Measurements from ENCODE around the gene TBXAS1.

The TBXAS1 gene
- long read RNA-seq, donor 1, transcript TBXAS1-208 (13 exons, 1,963 nt), result major isoform, 6 of 6 reads
- long read RNA-seq, donor 1, partial matches to known transcripts, result 0 of 6 reads
- long read RNA-seq, donor 1, other reads (novel, unspliced or antisense), result 0 of 6 reads
- long read RNA-seq, donor 2, partial matches to known transcripts, result 0 of 3 reads
- long read RNA-seq, donor 2, other reads (novel, unspliced or antisense), result 0 of 3 reads
- long read RNA-seq, donor 3, partial matches to known transcripts, result 0 of 1 reads
- long read RNA-seq, donor 3, other reads (novel, unspliced or antisense), result 0 of 1 reads
- long read RNA-seq, donor 4, partial matches to known transcripts, result 0 of 2 reads
- long read RNA-seq, donor 4, other reads (novel, unspliced or antisense), result 0 of 2 reads
- long read RNA-seq, donor 5, transcript TBXAS1-208 (13 exons, 1,963 nt), result major isoform, 6 of 7 reads
- long read RNA-seq, donor 5, partial matches to known transcripts, result 0 of 7 reads
- long read RNA-seq, donor 5, other reads (novel, unspliced or antisense), result 0 of 7 reads
- long read RNA-seq, donor 6, partial matches to known transcripts, result 0 of 3 reads
- long read RNA-seq, donor 6, other reads (novel, unspliced or antisense), result 0 of 3 reads
- long read RNA-seq, donor 7, partial matches to known transcripts, result 0 of 3 reads
- long read RNA-seq, donor 7, other reads (novel, unspliced or antisense), result 0 of 3 reads
- long read RNA-seq, donor 8, partial matches to known transcripts, result 0 of 3 reads
- long read RNA-seq, donor 8, other reads (novel, unspliced or antisense), result 0 of 3 reads

DNA sequence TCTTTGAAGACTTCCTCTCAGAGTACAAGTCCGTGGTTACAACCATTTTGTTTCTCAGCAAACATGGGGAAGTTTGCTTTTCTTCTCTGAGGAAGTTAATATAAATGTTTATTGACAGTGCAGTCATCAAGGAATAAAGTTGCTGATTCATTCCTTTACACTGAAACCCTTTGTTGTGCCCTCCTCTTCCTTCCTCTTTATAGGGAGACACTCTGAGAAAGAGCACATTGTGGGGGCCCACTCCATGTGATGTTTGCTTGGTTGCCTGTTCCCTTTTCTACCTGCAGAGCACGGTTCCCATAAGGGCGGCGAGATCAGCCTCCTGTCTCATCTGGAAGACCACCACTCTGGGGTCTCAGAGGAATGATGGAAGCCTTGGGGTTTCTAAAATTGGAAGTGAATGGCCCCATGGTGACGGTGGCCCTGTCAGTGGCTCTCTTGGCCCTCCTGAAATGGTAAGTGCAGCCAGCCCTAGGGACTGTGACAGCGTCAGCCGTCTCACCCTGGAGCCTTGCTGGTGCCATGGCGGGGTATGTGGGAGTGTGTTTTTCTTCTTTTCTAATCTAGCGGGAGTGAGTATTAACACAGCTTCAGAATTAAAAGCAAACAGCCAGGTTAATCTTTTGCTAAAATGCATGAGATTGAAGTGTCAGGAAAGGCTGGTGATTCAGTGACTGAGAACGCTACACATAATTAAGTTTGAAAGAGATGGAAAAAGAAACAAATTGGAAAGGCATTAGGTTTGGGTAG lies at the start of gene TBXAS1:
TSS of gene TBXAS1 (plus strand) at position 240 of the 750 bp plus-strand sequence. CDS start at position 367, 127 bp downstream.
- DNase-seq, result peak; percentile 70

DNA sequence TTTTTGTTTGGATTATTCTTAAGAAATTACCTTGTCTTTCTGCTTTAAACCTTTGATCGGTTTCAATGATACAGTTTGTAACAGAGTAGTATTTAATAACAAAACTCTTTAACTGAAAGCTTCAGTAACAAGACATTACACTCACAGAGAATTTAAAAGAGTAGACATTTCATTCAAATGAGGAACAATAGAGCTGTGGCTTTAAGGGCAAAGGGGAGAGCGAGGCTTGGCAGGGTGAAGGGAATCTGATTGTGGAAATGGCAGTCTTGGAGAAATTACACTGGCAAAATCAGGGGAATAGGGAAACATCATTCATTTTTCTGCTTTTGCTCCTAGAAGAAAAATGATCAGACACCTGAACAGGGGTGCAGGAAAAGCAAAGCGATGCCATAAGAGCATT lies 46.1 kb upstream of the TBXAS1 start:
- DNase-seq, result no peak

DNA sequence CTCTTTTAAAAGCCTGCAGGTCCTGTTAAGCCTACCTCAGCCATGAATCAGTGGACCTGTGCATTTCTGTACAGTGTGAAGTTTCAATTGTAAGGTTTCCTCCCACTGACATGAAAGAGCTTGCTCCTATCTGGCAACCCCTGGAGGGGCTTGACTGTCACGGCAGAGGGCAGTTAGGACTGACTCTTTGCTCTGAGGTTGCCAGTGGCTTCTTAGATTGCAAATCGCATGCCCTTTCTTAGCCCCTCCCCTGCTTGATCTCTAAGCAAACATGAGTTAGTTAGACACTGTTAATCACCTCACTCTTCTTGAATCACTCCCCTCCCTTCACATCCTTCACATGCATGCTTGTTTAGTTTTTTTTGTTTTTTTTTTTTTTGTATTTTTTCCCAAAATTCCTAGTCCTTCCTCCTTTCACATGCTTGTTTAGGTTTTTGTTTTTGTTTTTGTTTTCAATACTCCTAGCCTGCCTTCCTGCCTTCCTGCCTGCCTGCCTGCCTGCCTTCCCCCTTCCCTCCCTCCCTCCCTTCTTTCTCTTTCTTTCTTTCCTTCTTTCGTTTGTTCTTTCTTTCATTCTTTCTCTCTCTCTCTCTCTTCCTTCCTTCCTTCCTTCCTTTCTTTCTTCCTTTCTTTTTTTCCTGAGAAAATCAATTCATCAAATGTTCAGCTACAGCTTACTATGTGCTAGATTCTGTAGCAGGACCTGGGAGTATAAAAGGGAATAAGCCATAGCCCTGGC lies 45.2 kb upstream of the TBXAS1 start:
- no peak for DNase-seq

DNA sequence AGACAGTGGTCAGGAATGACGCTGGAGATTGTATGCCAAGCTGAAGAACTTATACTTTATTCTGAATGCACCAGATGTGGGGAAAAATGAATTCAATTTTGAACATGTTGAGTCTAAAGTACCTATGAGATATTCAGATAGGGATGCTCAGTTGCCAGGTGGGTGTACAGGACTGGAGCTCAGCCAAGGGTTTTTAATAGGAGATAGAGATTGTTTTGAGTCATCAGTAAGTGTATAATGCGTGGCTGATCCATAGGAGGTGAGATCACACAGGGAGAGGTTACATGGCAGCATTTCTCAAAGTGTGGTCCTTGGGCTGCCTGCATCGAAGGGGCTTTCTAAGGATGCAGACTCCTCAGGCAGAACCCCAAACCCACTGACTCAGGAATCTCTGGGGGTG lies 44.4 kb upstream of the TBXAS1 start:
- DNase-seq, result no peak

DNA sequence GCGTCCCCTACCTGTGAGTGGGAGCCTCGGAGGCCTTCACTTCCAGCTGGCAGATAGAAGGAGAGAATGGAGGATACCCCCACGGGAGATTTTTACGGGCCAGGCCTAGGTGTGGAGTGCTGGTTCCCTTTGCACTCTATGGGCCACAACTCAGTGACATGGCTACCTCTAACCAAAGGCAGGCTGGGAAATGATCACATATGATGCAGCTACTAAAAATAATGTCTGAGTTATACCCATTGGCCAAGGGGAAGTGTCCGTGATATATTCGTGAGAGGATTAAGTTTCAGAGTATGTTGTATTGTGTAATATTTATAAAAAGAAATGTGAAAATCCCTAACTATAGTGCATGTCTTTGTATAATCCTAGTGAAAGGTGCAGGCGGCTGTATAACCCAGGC lies 37.7 kb upstream of the TBXAS1 start:
- DNase-seq, result no peak

DNA sequence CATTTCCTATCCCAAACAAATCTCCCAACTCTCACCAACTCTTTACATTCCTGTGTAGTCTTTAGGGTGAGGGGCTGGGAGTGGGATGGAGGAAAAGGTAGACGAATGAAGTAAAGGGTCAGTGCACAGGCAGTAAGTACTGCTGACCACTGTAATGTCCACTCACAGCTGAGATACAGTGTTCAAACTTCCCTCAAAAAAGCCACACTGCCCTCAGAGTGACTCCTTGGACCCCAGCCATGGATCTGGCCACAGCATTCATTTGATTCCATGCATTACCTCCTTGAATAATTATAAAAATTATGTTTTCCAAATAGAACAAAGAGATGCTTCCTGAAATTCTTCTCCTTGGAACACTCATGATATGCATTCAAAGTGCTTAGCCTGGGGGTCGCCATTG lies 31.5 kb upstream of the TBXAS1 start:
- DNase-seq, result no peak

DNA sequence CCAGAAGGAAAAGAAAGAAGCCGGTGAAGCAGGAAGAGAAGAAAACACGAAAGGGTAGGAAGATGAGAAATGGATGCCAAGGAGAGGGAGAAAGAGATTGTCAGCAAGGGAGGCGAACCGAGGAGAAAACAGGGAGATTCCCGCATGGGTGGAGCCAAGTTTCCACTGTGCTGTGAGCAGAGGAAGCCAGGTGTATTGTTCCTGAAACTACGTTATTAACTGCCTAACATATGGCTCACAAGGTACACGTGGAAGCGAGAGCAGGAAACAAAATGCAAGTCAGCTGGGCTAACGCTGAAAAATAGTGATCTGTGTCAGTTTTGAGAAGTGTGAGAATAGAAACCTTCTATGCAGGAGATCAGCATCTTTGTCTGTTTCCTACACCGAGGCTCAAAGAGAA lies 30.8 kb upstream of the TBXAS1 start:
- DNase-seq, result peak; percentile 49

DNA sequence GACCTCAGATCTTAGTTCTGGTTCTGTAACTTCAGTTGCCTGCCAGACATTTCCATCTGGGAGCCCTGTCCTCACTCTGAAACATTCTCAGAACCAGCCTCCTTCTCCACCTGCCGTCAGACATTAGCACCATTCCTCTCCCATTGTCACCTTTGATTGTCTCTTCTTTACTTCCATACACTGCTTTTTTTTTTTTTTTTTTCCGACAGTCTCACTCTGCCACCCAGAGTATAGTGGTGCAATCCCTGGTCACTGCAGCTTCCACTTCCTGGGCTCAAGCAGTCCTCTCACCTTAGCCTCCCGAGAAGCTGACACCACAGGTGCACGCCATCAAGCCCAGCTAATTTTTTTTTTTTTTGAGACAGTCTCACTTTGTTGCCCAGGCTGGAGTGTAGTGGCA lies 30.2 kb upstream of the TBXAS1 start:
- DNase-seq, result no peak

DNA sequence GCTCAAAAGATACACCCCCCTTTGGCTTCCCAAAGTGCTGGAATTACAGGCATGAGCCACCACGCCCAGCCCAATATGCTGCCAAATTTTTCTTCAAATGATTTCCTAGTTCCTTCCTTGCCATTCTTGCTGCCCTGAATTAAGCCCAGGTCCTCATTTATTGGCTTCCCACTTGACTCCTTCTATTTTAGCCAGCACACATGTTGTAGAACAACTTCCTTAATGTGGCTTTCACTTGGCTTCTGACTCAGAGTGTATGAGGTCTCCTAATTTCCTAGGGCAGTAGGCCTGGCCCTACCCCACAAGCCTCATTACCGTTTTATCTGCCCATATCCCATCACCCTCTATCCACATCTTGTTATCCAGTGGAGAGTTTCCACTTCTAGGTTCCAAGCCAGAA lies 29.5 kb upstream of the TBXAS1 start:
- DNase-seq, result no peak

DNA sequence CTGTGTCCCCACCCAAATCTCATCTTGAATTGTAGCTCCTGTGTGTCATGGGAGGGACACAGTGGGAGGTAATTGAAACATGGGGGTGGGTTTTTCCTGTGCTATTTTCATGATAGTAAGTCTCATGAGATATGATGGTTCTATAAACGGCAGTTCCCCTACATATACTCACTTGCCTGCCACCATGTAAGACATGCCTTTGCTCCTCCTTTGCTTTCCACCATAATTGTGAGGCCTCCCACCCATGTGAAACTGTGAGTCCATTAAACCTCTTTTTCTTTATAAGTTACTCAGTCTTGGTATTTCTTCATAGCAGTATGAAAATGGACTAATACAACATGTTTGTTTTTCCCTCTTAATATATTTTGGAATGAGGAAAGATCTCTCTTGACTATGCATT lies 24.5 kb upstream of the TBXAS1 start:
- no peak for DNase-seq

DNA sequence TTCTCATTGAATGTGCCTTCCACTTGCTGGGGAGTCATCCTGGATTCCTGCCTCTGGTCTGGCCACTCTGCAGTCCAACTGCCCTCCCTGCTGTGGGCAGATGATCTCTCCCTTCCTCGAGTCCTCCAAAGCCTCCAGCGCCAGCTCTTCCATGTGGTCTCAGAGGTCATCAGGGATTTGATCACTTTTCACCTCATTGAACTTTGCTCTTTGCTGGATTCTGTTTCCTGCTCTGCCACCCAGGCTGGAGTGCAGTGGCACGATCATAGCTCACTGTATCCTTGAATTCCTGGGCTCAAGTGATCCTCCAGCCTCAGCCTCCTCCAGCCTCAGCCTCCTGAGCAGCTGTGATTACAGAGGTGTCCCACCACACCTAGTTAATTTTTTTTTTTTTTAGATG lies 22.1 kb upstream of the TBXAS1 start:
- no peak for DNase-seq

DNA sequence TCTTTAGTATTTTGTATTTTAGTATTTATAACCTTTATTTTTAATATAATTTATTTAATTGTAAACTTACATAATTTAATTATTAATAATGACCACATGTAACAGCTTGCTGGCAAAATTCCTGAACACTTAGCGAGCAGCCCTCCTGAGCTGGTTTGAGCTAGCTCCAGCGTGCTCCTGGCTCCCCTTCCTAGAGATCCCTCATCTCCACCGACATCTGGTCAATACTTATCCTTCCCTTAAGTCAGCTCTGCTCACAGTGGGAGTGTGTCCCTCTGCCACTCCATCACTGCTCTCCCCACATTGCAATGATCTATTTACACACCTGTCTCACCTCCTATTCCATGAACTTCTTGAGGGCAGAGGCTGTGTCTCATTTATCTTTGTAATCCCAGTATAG lies 20.6 kb upstream of the TBXAS1 start:
- no peak for DNase-seq

DNA sequence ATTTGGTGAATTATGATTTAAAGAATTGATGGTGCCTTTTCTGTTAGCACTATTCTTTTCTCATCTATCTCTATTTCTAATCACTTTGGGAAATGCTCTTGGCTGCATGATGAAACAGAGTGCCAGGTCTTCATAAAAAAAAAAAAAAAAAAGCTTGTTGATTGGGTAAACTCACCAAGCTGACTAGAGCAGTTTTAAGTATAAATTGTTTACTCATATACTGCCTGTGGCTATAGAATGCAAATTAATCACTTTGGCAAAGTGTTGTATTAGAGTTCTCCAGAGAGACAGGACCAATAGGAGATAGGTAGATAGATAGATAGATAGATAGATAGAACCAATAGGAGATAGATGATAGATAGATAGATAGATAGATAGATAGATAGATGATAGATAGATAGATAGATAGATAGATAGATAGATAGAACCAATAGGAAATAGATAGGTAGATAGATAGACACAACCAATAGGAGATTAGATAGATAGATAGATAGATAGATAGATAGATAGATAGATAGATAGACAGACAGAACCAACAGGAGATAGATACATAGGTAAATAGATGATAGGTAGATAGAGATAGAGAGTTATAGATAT lies 20.1 kb upstream of the TBXAS1 start:
- DNase-seq, result no peak

DNA sequence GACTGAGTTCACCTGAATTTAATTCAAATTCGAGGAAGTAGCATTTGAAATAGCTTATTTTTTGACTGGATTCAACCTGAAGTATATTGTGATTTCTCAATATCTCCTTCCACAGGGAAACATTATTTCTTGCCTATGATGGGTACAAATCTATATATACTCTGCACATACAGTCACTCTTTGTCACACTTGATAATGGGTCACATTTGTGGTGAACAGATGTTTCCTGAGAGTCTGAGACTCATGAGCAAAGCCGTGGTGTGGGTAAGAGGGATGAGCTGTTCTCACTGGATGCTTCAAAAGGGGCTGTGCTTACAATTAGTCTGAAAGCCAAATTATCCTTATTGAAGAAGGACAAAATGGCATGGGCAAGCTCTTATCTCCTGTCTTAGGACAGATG lies 18.0 kb upstream of the TBXAS1 start:
- DNase-seq, result no peak

DNA sequence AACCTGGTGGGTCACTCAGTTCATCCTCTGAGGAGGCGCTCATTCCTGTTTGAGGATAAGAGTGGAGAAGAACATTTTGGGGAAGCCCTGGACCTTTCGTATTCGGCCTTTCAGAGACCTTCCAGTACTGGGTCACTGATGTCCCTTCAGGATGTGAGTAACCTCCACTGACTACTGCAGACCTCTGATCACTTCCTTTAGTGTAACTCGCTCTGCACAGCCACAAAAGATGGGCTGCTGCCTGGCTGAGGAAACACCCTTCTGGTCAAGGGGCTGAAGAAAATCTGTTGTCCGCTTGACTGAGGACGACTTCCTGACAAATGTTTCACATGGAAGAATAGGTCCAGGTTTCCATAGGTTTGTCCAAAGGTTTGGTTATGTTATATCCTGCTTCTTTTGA lies 15.9 kb upstream of the TBXAS1 start:
- no peak for DNase-seq

DNA sequence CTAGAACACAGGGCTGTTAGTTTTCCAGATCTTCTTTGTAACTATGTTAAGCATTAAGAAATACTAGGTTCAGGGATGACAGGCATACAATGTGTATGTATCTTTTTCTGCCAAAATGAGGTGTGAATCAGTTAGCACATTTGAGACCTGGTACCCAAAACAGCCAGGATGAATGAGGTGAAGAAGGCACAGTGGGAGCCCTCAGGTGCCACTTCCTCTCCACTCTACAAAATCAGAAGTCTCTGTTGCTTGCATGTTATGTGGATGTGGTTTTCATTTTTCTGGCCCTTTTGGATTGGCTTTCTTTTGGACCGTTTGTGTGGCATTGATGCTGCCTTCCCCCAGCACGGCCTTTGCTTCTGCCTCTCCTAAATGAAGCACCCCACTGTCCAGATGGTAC lies 15.4 kb upstream of the TBXAS1 start:
- DNase-seq, result no peak

DNA sequence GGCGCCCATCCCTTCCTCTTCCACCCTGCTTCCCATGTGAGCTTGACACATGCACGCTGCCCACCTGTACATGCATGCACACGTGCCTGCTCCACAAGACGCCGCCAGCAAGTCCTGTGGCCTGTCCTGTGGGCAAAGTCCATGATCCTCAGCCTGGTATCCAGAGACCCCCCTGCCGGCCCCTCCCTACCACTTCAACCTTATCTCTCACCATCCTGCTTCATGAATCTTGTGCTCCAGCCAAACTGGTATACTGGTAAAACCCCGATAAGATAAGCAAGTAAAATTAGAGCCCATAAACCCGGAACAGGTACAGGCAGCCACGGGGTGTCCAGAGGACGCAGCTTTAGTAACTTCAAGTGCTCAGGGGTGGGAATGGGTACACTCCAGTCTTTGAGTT lies 11.8 kb upstream of the TBXAS1 start:
- DNase-seq, result no peak

DNA sequence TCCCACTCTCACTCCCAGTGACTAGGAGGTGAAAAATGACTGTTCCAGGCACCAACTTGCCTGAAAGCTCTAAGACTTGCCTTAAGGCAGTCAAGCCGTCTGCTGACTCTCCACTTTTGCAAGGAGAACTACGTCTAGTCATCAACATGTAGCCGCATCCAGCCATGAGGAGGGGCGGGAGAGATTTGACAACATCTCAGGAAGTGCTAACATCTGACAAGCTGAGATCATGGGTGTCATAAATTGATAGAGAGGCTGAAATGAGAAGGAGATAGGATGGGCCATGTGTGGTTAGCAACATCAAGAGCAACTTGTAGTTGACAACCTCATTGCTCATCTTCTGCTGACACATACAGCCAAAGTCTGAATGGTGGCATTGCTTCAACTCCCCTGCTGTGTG lies 9.0 kb upstream of the TBXAS1 start:
- no peak for DNase-seq

DNA sequence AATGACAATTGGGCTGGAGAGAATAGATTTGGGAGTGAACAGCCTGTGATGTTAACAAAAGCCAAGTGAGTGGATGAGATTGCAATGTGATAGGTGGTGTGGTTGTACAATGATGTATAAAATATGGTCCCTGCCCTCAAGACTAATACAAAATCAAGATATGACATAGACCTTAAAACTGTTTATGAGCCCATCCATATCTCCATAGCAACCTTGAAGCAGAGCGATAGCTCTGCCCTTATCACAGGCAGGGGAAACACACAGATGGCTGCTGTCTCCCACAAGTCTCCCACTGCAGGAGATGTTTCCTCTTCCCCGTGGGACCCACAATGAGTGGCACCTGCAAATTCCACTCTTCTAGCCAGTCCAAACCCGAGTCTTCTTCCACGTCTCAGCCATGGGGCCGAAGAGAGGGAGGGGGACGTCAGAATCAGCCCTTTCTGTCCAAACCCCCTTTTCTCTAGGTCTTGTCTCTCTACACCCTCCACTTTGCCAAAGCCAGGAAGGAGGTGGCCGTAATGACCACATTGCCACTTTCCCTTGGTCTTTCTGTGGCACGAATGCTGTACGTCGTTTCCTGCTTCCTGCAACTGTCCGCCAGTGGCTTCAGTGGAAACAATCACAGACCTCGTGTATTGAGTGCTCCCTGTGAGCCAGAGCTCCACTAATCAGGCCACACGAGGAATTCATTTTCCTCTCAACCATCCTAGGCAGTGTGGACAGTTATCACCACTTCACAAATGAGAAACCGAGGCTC lies 7.5 kb upstream of the TBXAS1 start:
- no peak for DNase-seq

DNA sequence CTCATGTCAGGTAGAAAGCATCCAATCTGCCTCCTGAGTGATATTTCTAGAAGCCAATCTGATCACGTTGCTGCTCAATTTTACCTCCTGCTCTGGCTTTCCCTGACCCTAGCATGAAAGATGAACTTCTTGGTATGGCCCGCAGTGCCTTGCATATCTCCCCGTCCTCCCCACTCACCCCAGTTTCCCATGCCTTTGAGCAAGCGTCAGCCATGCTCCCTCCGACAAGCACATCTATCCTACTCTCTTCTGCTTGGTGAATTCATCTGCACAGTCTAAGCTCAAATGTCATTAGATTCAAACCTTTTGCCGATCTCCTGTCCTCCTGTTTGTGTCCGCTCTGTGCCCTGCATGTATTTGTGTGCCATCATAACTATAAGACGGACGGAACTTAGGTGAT lies 6.2 kb upstream of the TBXAS1 start:
- no peak for DNase-seq

DNA sequence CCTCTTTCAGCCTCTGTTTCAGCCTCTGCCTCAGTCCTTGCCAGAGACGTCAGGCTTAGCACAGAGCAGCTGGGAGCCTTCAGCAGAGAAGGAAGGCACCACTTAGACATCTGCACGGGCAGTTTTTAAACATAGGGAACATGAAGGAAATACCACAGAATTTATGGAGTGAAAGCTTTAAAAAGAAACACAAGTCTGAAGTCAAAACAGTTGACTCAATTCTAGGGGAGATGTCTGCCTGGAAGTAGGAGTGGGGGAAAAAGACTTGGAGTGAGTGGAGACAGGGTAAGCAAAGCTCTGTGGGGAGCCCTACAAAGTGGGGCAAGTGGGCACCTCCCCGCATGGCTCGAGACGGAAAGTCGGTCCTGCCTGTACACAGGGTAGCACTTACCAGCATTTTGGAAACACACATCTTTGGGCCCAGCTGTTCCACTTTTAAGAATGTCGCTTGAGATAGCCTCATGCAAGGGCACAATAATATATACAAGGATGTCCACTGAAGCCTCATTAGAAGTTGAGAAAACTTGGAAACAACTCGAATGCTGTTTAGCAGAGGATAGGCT lies 5.0 kb upstream of the TBXAS1 start:
- DNase-seq, result peak; percentile 47

Data from right kidney (tissue), 9 donors.